ENCODE results near the gene HOXA5.
A peak's percentile ranks its signal among the peaks of the same experiment; 100 is the strongest.

HOXA5 gene

DNA sequence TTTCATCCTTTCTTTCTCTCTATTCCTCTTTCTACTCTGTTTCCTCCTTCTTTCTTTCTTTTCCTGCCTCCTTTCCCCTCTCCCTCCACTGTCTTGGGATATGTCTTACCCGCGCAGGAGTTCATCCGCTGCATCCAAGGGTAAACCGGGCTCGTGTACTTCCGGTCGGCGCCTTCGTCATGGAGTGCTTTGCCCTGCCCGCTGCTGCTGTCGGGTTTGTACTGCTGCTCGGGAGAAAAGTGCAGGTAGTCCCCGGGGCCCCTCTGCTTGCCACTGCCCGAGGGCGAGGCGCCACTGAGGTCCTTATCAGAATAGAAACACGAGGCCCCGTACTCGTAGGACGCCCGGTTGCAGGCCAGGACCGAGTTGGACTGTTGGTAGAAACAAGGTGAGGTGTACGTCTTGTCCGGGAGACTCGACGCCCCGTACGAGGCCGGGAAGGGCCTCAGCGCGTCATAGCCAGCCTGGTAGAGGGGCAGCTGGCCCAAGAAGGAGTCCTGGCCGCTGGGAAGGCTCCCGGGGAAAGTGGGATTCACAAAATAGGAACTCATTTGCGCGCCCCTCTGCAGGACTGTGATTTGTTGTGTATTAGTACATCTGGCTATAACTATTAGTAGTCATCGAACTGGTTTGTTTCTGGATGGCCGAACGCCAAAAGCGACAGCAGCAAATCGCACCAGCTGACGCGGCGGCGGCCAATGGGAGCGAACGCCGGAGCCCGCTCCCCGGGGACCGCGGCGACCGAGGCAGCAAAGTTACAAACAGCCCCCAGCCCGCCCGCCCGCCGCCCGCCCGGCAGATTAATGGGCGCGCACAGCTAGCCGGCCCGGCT, 3.9 kb upstream of the HOXA5 start, which contains the start of gene HOXA6:
Gene HOXA6 (minus strand): TSS at position 576 of the 832 bp plus-strand sequence. CDS start 25 bp downstream, at position 551.
- peak; percentile 61 for DNase-seq

DNA sequence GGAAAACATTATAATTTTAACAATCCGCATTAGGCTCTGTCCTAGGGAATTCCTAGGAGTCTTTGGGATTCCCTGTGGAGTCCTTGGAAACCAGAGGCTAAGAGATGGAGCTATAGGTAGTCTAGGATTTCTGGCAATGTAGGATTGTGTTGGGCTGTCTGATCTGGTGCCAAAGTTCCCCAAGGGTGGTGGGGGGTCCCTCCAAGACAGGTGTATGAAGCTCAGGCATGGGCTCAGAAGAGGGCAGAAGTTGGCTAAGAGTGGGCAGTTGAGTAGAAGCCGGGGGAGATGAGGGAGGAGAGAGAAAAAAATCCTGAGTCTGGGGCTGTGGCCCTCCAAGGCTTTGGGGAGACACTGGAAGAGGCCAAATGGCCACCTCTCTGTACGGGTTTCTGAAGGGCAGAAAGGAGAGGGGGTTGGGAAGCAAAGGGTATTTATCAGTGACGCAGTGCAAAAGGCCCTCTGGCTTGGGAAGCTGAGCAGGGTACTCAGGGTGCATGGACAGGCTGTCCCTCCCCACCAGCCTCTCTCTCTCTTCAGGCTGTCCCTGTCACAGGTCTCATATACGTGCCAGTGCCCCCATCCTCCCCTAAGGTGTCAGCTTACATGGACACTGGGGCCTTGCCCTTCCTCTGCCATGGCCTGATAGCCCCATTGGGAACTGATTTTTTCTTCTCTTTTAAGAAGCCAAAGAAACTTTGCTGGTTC, 3.2 kb upstream of the HOXA5 start:
- no peak for DNase-seq

DNA sequence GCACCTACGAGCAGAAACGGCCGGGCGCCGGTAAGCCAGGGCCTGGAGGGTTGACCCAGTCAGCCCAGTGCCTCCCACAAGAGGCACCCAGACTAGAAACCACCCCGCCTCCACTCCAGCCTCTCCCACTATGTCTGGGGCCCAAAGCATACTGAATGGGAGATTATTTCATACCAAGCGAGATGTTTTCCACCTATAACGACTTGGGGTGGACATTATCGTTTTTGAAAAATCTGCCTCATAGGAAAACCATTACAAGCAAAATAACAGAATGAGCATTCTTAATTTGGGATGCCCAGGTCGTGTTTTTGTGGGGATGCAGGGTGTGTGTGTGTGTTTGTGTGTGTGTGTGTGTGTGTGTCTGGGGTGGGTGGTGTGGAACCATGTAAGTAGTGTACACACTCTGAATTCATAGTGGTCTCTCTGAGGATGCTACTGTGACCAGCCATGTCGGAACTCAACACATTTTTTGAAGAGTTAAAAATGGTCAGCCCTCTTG, 2.5 kb upstream of the HOXA5 start:
- no peak for DNase-seq

DNA sequence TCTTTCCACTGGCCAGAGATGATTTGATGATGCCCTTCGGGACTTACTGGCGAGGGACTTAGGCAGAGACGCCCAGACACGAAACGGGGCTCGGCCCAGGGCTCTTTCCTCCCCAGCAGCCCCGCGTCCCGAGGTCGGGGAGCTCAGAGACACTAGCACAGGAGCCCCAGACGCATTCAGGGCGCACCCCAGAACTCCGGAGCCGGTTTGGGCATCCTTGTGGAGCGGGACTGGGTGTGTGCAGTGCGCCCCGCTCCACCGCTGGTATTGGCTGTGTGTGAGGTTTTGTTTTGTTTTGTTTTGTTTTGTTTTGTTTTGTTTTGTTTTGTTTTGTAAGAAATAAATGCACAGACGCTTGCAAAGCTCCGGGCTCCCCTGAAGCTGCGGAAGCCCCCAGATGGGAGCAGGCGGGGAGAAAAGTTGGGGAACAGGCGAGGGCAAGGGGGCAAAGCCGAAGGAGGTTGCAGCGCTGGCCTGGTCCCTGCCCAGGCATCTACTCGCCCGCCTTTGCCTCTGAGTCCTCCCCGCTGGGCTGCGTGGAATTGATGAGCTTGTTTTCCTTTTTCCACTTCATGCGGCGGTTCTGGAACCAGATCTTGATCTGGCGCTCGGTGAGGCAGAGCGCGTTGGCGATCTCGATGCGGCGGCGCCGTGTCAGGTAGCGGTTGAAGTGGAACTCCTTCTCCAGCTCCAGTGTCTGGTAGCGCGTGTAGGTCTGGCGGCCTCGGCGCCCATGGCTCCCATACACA, 1.9 kb upstream of the HOXA5 start:
- DNase-seq, result no peak

DNA sequence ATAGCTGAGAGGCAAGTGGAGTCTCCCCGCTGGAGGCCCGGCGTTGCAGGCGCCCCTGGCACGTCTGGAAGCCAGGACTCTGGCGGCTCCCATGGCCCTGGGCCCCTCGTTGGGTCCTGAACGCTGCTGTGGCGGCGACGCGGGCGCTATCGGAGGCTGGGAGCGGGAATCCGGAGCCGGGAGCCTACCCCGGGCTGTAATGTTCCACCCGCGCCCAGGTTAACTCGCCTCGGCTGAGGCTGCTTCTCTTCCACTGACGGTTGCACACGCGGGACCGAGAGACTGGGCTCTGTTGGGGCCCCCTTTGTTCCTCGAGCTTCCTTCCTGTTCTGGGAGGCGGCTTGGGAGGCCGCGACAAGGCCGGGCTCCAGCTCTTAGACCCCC, 1.3 kb upstream of the HOXA5 start:
- no peak for DNase-seq

DNA sequence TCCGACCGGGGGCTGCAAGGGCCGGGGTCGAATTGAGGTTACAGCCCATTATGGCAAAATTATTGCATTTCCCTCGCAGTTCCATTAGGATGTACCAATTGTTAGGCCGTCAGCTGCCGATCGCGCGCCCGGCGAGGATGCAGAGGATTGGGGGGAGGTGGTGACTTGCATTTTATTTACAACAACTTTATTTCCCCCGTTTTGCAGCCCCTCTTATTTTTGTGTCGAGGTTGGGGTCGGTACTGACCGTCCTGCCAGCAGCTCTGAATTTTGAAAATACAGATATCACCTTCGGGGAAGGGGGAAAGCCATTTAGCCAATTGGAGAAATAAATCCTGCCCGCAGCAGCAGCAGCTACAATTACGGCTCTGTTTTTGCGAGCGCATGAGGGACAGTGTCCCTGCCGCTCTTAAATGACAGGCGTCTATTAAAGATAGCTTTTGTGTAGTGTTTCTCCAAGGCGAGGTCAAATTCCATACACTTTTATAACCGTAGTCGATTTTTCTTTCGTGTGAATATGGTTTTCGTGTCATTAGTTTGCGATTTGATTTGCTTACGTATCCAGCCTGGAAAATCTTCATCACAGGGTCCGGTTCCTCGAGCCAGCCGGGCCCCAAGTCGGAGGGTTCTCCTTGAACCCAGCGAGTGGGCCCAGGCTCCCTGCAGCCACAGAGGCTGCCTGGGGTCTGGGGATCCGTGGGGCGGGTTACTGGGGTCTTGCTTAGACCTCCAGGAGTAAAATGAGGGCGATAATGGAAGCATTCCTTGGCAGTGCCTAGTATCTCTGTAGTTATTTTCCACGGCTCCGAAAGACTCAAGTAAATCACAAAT, 684 bp upstream of the HOXA5 start:
- DNase-seq, result no peak

- DNase-seq, result no peak
Measured at GRCh38 chr7:27142580-27143022, 880 bp downstream of the HOXA5 start.

- no peak for DNase-seq
Measured at GRCh38 chr7:27141923-27142579, 1.4 kb downstream of the HOXA5 start.

- no peak for DNase-seq
Measured at GRCh38 chr7:27141137-27141922, 2.2 kb downstream of the HOXA5 start.

DNA sequence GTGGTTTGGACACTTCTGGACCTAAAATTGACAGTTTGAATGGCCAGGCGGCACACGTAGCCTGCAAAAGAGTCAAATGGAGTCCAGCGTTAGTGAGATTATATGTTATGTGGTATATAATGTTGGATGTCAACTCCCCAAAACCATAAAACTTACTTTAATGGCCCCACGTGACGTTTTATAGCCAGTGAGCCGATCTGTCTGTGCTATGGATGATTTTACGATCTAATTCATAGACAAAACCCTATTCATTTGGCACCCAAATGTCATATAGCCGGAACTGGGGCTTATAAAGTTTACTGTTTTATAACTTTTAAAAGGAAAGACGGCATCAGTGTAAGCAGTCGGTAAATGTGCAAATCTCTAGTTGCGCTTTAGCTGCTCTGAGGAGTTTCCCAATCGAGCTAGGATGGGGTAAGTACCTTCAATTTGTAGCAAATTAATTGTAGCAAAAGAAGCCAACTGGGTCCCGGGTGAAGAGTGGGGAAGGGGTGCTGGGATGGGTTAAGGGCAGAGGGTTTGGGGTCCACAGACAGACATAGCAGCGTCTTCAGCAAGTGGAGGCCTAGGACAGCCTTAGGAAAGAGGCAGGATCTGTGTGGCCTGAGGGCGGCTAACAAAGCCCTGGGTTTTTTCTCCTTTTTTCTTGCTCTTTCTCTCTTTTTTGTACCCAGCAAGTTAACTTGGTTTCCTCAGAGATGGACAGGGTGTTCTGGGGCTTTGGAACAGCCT, 3.2 kb downstream of the HOXA5 start:
- no peak for DNase-seq

DNA sequence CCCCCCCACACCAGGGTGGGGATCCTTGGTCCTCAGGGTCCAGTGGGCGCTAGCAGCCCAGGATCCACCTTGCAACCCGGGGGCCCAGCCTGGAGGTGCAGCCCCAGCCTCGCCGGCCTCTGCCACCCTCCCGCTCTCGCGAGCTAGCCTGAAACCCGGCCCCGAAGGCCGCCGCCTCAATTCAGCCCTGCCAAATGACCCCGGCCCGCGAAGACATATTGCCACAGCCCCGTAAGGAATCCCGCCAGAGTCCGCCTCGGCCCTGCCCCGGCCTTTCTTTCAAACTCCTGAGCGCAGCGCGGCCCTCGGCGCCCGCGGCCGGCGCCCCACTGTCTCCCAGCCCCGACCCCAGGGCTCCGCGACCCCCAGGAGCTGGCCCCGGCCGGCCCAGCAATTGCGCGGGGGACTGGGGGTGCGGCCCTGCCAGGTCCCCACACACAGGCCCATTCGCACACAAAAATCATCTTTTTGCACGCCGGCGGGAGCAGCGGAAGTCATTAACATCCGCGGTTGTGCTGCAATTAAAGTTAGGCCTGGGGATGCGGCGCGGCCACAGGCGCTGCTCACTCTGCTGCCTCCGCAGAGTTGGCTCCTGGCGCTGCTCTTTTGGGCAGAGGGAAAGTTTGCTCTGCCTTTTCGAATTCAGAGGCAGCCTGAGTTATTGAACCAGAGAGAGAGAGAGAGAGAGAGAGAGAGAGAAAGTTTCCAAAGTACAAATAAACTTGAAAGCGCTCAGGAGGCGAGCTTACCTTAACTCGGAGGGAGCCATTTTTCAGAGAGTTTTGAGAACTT, 4.0 kb downstream of the HOXA5 start:
- no peak for DNase-seq

DNA sequence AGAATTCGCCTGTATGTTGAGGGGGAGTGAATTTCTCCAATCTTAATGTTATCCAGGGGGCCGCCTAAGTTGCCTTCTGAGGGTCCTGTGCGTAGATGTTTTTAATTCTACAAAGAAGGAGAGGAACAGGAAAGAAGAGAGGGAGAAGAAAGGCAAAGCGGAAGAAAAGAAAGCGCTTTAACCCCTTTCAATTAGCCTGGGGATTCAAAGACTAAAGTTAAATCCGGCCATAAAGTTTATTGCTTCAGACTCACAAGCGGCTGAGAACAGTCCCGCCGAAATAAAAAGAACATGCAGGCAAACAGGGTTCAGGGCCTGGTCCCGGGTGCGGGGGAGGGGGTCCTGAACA, 4.5 kb downstream of the HOXA5 start:
- DNase-seq, result no peak

GRCh38 chr7:27138472-27138871, 5.0 kb downstream of the HOXA5 start:
- no peak for DNase-seq

DNA sequence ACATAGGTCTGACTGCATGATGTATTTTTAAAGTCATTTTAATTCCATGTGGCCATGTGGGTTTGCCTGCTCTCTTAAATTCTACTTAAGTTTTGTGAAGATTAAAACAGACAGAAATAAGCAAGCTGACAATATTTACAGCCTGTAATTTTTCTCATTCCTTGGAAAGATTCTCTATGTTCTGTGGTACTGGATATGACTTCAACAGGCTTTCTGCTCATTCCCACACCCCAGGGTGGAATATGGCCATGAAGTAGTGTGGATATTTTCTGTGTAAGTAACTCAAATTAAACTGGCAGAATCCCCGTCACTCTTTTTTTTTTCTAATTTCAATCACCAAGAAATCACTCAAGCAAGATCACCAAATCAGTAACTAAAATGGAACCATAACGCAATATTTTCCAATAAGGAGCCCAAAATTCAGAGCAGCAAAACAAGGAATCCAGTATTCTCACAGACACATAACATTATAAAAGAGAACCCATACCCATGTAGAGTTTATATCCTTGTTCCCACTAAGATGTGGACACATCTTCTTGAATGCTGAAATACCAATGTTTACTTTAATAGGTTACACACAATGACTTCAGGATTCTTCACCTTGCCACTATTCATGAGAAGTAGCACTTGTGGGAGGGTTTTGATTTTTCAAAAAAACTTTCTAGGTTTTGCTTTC, 5.7 kb downstream of the HOXA5 start:
- DNase-seq, result no peak

DNA sequence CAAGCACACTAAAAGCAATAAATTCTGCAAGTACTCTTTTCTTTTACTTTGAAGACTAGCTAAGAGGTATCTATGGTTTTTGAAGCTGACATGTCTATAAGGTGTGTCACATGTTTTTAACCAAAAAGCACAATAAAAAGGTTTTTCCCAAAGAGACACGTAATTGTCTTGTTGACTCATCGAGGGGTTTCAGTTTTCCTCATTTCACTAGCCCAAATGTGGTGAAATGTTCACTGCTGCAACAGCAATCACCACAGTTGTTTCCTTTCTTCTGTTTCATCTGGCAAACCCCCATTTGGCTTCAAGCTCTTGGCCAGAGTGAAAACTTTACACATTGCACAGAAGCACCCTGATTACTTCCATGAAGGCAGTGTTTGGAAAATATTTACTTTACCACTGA, 9.1 kb downstream of the HOXA5 start:
- DNase-seq, result no peak

- DNase-seq, result no peak
Measured at GRCh38 chr7:27133409-27134231, 9.9 kb downstream of the HOXA5 start.

DNA sequence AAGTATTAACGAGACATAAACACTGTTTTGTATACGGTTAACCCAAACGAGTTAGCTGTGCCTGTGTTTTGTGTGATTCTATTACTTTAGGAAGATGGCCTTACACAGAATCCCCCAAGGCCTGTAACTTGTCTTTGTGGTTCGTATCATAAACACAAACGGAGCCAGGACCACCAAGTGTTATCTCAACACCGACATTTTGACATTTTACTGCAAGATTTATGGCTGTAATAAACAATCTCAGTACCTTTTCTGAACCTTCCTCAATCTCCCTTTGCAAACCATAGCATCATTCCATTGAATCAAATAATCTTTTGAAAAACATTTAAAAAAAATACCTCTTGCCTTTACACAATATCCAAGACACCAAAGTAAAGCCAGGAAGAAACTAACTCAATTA, 10.5 kb downstream of the HOXA5 start:
- no peak for DNase-seq

GRCh38 chr7:27132214-27132613, 11.3 kb downstream of the HOXA5 start:
- DNase-seq, result no peak

Measured in NCI-H748 treated with DMSO at 0.1 percent for 48 hours (cell line).